NAMALWA (cell line): ENCODE measurements around the gene GPATCH11.

Experiments
- DNase-seq: peaks from one replicate; pipeline ENCODE4 v3.0.0-alpha.2; 2015; ENCODE audit warnings: low spot score

The GPATCH11 gene

DNA sequence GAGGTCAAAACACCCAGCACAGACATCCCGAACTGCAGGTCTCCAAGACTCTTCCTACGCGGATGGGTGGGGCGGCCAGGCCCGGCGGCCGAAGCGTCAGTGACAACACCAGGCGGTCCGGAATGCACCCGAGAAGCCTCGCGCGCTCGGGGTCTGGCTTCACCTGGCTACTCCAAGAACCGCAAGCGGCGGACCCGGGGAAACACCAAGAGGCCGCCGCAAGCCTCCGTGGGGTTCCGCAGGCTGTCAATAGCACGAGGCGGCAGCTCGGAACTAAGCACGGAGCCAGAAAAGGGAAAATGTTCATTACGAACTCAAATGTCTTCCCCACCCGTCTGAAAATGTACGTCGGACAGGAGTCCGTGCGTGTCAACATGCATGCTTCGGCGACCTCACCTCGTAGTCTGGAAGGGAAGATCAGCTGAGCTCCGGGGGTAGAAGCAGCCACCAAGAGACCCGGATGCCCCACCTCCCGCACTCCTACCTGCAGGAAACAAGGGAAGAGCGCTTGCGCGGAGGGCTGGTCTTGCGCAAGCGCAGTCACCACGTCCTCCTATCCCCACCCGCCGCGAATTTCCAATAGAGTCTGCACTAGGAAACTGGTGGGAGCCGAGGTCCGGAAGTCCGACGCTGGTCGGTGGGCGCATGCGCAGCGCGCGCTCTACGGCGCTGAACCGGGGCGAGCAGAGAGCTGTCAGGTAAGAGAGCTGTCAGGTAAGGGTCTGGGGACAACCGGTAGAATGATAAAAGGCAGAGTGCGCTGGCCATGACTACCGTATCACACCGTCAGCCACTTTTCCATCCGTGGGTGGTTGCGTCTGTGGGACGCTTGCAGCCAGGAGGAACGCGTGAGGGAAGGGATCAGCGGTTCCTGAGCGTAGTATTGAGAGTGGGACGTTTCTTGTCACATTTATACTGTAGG is at the start of gene GPATCH11, which contains the start of gene HEATR5B:
Gene GPATCH11 (plus strand): TSS at position 646 of the 922 bp plus-strand sequence. CDS start 3,864 bp downstream, outside the sequence.
Gene HEATR5B (minus strand): TSS at position 500 of the 922 bp plus-strand sequence. CDS start 958 bp downstream, outside the sequence.
- peak; percentile 96 for DNase-seq

DNA sequence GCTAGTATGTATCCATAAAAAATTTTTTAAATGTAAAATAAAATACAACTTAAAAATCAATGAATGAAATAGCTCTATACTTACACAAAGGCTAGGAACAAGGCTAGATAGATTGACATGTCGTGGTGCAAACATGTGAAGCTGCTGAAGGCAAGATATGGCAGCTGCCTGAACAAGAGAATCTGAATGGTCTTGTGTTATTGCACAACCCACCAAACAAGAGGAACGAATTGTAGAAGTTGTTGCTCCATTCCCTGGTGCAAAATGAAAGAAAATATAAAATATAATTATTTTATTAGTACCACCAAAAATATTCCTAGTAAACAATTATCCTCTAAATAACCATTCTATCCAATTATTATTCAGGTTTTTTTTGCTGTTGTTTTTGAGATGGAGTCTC is 46.5 kb upstream of the GPATCH11 start:
- no peak for DNase-seq

DNA sequence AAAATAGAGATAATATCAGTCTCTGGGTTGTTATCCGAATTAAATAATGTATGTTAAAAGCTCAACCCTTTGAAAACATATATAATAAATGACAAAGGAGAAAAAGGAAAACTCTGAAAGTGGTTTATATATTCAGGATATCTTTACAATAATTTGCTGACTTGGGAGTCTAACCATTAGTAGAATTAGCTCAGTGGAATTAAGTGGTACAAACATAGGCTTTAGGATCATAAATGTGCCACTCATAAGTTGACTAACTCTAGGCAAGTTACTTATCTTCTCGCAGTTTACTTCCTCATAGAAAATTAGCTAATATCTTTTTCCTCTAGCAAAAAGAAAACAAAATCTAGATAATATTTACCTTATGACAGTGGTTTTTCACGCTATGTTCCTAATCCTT is 44.7 kb upstream of the GPATCH11 start:
- no peak for DNase-seq

DNA sequence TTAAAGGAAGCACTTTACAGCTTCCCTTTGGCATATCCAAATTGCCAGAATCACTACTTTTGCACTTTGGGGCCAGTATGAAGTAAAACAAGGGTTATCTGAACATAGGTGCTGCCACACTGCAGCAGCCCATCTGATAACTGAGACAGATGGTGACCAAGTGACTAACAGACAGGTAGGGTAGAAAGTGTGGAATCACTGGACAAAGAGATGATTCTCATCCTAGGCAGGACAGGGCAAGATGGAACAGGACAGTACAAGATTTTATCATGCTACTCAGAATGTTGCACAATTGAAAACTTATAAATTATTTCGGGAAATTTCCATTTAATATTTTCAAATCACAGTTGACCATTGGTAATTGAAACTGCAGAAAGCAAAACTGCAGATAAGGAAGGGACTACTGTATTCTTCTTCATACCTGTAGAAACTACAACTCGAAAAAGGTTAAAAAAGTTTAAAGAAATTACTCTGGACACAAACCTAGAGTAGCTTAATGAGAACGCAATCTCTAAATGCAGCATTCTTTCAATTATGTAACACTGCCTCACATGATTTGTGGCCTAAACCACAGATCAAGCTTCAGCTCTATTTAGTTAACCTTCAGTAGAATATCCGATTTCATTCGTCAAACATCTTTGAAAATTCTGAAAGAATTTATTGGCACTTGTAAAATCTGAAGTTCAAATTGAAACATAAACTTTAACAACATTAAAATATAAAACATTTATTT is 31.6 kb upstream of the GPATCH11 start:
- no peak for DNase-seq

DNA sequence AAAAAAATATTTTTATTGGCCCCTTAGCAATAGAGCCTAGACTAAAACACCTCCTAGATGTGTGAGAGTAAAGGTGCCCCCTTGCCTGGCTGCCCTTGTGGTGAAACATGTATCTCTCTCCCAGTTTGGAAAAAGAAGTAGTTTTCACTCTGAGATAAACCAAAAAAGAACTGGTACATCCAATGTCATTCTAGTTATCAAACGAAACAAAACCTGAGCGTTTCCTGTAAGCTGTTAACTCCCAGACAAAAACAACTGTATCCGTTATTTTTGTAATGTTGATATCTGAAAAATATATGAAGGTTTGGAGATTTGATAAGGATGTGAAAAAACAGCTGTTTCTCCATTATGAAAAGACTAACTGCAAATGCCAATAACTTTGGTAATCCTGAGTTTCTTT is 24.5 kb upstream of the GPATCH11 start:
- DNase-seq: no peak

DNA sequence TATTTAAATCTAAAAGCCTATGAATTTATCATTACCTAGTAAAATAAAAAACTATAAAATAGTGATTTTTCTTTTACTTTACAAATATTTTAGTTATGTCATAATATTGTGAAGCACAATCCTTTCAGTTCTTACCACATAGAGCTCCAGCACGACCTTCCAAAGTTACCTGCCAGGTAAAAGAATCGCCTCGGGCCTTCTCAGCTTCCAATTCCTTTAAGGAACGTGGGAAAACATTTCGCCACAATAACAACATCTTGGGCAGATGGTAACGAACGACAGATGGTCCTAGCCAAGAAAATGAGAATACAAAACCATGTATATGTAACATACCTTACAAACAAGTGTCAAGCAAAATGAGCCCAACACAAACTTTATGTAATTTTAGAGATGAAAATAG is 23.9 kb upstream of the GPATCH11 start:
- DNase-seq: no peak

DNA sequence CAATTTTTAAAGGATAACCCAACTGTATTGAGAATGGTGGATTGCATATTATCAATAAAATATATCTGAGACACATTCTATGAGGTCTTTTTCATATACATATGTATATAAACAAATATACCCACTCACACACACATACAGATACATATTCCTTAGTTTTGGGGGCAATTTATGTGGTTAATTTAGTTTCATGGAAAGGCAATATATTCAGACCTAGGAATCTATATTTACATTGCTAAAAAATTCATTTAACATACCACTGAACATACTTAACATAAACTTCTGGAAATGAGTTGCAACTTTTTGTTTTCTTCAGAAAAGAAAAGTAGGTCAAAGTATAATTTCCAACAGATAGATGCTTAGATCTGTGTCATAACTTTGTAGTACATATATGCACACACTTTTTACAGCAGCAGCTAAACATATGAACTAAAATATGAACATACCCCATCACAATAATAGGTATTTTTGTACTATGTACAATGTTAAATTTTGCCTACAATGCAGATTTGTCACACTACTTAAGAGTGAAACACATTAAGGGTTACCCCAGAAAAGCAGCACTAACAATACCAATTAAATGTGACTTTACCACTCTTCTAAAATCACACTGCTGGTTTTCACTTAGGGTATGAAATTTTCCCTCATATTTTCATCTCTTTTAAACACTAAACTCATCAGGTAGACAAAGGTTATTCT is 23.2 kb upstream of the GPATCH11 start:
- no peak for DNase-seq

DNA sequence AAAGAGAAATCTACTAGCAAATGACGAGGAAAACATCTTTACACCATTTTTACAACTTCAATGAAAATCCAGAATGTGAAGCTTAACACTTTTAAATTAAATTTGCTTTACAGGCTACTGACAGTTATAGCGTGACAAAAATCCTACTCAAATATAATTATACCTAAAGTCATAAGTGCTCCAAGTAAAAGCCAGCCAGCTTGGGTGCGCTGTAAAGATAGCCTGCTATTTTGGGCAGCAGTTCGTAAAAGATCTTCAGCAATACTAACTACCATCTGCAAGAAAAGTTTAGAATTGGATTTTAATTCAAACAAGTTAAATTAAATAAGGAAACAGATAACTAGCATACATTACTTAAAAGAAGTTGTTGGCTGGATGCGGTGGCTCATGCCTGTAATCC is 22.5 kb upstream of the GPATCH11 start:
- no peak for DNase-seq

DNA sequence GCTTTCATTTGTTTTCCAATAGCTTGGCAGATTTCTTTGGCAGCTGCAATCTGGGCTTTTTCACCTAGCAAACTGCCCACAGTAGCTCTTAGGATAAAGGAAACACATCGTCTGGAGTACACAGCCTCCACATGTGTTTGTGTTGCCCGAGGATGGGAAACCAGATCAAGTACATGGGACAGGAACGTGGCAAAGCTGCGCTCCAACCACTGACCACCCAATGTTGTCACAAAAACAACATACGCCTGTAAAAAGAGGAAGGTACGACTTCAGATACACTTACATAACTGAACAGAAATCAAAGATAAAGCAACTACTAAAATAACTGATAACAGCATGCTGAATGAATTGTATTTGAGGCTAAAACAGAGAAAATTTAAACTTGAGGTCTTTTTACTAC is 15.6 kb upstream of the GPATCH11 start:
- DNase-seq: no peak

DNA sequence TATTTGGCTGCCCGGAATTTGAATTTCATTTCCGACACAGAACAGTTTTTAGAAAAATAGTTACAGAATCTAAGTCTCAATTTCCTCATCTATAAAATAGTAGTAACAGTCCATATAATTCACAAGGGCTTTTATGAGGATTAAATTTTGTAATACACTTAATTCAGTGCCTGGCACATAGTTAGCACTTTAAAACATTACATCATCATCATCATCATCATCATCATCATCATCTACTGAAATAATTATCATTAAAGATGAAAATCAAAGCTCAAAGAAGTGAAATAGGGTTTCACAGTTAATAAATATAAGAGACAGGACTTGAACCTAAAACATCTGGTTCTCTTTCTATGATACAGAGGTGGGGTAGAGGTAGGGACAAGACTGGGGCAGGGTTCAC is 13.4 kb upstream of the GPATCH11 start:
- no peak for DNase-seq

DNA sequence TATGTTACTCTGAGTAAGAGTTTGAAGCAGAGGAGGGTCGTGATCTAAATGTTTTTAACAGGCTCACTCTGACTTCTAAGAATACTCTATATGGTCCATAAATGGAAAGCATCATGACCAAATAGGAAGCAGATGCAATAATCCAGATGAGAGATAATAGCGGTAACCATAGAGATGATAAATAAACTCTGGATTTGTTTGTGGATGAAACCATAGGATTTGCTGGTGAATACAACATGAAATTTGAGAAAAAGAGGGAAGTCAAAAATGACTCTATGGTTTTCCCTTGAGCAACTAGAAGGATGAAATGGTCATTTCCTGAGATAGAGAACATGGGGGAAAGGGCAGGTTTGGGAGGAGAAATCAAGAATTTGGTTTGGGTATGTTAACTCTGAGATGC is 4.1 kb upstream of the GPATCH11 start:
- DNase-seq: no peak

DNA sequence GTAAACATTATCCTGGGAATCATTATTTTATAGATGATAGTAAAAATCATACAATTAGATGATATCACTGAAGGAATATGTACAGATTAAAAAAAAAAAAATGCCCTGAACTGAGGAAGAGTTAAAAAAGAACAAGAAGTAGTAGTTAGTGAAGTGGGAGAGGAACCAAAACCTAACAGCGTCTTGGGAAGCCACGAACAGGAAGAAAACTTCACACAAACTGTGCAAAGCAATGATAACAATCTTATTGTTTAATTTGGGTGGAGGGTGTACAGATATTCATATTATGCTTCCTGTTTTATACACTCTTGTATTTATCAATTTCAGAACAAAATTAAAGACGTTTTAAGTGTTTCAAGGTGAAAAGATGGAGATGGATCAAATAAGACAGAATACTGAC is 3.6 kb upstream of the GPATCH11 start:
- DNase-seq: no peak

DNA sequence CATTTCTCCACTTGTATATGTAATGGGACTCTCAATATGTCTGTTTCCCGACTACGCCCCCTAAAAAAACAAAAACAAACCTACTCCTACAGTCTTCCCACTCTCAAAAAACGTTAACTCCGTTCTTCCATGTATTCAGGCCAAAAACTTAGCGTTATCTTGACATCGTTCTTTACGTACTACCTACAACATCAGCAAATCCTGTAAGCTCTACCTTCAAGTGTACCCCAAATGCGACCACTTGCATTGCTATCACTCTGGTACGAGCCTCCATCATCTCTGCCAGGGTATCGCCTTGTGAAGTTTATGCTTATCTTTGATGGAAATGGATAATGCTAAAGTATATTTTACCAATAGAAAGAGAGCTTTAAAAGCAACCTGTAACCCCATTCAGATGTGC is 479 bp downstream of the GPATCH11 start:
- no peak for DNase-seq

DNA sequence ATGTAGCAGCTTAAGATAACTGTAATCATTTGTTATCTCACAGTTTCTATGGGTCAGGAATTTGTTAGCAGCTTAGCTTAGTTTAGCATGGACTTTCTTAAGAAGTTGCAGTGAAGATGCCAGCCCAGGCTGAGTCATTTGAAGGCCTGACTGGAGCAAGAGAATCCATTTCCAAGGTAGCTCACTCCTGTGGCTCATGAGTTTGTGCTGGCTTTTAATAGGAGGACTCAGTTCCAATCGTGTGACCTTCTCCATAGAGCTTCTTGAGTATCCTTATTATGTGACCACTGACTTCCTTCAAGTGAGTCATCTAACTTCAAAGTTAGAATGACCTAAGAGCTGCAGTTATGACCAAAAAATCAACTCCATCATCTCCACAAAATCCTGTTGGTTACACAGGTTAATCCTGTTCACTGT is 1.4 kb downstream of the GPATCH11 start:
- no peak for DNase-seq

DNA sequence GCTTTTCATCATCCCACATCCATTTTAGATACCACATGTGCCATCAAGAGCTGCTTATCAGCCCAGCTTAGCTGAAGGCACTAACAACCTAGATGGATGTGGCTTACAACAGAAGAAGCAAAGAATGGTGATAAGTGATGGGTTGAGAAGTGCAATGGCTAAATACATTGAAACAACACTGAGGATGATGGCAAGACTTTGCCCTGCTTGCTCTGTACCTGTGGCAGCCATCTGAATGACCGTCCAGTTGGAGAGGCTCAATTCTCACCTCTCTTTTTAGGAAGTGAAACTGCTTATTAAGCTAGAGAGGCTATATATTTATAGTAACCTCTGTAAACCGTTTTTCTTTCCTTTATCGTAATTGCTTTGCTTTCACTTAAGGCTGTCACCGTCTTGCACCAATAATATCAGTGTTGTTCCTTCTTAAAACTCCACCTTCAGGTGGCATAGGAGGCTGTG is 5.7 kb downstream of the GPATCH11 start:
- DNase-seq: peak; percentile 73

DNA sequence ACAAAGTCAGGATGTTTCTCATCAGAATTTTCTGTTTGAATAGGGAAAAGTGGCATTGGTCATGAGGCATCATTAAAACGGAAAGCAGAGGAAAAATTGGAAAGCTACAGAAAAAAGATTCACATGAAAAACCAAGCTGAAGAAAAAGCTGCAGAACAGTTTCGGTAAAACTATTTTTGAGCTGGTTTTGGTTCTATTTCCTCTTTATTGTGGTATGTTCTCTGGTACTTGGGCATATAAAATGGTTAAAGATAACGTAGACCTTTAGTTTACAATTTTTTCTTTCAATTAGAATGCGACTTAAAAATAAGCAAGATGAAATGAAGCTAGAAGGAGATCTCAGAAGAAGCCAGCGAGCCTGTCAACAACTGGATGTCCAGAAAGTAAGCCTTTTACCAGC is 7.6 kb downstream of the GPATCH11 start:
- peak; percentile 56 for DNase-seq

DNA sequence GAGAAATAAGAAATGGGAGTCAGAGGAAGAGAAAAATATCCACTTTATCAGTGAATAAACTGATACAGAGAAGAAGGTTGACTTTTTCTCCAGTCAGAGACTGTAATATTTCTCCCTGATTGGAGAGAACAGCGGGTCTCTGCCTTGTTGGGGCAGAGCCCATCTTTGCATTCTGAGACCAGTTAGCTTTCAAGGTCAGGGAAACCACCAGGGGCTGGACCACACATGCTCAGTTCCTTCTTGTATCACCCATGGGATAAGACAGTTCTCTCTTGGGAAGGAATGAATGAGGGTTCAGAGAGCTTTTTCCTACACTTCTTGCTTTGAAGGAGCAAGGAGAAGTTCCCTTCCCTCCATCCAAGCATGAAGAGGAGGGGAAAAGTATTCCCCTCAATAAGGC is 12.2 kb downstream of the GPATCH11 start:
- DNase-seq: no peak

DNA sequence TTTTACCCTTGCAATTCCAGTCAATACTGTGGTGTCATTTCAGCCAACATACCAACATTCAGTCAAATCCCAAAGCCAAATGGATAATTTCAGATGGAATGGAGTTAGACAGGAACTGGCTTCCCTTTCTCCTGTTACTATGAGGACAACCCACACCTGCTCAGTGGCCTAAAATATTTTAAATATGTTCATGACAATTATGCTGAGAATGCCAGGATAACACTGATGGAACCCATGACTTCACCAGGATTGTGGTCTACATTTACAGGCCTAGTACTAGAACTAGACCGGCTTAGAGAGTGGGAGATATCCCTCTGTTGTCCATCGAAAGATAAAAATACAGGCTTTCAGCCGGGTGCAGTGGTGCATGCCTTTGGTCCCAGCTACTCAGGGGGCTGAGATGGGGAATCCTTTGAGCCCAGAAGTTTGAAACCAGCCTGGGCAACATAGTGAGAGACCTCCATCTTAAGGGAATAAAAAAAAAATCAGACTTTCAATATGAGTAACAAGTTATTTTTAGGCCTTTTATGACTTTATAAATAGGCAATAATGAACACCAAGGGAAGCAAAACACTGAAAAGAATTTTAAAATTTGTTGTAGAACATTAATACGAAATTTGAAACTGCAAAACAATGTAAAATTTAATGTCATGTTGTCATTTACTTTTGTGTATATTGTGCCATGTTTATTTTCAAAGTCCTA is 14.2 kb downstream of the GPATCH11 start:
- DNase-seq: no peak

DNA sequence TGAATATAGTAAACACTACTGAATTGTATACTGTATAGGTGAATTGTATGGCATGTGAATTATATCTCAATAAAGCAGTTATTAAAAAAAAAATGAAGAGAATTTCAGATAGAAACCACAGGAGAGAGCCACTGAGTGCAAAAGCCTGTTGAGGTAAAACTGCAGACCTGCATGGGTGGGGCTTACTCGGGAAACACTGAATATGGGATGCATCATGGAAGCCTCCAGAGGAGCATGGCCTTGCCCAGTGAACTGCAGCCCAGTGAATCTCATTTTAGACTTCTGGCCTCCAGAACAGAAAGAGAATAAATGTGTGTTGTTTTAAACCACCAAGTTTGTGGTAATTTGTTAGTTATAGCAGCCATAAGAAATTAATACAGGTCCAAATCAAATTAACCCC is 15.7 kb downstream of the GPATCH11 start:
- DNase-seq: no peak

DNA sequence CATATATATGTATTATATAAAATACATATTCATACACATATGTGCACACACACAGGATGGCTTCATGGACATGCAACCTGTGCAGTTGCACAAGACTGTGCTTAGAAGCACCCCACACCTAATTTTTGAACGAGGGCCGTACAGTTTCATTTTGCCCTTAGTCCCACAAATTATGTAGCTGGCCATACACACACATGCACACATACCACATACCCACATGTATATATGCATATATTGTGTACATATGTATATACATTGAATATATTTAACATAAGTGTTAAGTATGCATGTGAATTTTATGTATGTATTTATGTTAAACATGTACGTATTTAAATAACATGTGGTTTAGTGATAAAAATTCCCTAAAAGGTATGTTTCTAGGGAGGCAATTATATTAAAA is 18.3 kb downstream of the GPATCH11 start:
- no peak for DNase-seq

DNA sequence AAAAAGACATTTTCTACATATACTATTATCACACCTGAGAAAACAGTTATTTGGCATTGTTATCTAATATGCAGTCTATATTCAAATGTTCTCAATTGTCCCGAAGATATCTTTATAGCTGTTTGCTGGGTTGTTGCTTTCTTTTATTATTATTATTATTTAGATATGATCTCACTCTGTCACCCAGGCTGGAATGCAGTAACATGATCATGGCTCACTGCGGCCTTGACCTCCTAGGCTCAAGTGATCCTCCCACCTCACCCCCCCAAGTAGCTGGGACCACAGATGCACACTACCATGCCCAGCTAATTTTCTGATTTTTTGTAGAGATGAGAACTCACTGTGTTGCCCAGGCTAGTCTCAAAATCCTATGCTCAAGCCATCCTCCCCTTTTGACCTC is 19.9 kb downstream of the GPATCH11 start:
- DNase-seq: no peak

DNA sequence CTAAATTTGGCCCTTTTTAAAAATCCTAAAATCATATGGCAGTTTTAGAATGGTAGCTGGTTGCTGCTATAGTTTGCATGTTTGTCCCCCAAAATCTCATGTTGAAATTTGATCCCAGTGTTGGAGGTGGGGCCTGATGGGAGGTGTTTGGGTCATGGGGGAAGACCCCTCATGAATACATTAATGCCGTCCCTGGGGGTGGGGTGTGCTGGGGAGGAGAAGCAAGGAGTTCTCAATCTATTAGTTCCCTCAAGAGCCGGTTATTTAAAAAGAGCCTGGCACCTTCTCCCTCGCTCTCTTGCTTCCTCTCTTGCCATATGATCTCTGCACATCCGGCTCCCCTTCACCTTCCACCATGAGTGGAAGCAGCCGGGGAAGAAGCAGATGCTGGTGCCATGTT is 20.8 kb downstream of the GPATCH11 start:
- DNase-seq: no peak
